ENCODE results near the gene PLEKHM1.

Gene PLEKHM1

GRCh38 chr17:45404870-45405249 is 85.7 kb downstream of the PLEKHM1 start:
- TF ChIP-seq CTCF (conservative IDR thresholded peaks at IDR 0.05; ENCODE audit: control insufficient read depth, insufficient read depth, low read depth, low read length), result no peak
- DNase-seq (ENCODE audit: low read depth), result no peak
- H3K4me3 ChIP-seq (ENCODE audit: control insufficient read depth, low read depth, low read length), result no peak overlapping the region

- no peak for DNase-seq (ENCODE audit: low read depth)
- no peak for TF ChIP-seq CTCF (conservative IDR thresholded peaks at IDR 0.05; ENCODE audit: control insufficient read depth, insufficient read depth, low read depth, low read length)
- H3K4me3 ChIP-seq (ENCODE audit: control insufficient read depth, low read depth, low read length), result no peak overlapping the region
These were observed 86.5 kb downstream of the PLEKHM1 start for GRCh38 chr17:45403906-45404490.

GRCh38 chr17:45402916-45403315 is 87.6 kb downstream of the PLEKHM1 start:
- DNase-seq (ENCODE audit: low read depth), result no peak
- H3K4me3 ChIP-seq (ENCODE audit: control insufficient read depth, low read depth, low read length), result no peak overlapping the region
- TF ChIP-seq CTCF (conservative IDR thresholded peaks at IDR 0.05; ENCODE audit: control insufficient read depth, insufficient read depth, low read depth, low read length), result no peak

GRCh38 chr17:45398800-45399199 is 91.7 kb downstream of the PLEKHM1 start:
- DNase-seq (ENCODE audit: low read depth), result no peak
- no peak for TF ChIP-seq CTCF (conservative IDR thresholded peaks at IDR 0.05; ENCODE audit: control insufficient read depth, insufficient read depth, low read depth, low read length)
- no peak overlapping the region for H3K4me3 ChIP-seq (ENCODE audit: control insufficient read depth, low read depth, low read length)

GRCh38 chr17:45397796-45398195 is 92.7 kb downstream of the PLEKHM1 start:
- no peak overlapping the region for H3K4me3 ChIP-seq (ENCODE audit: control insufficient read depth, low read depth, low read length)
- no peak for DNase-seq (ENCODE audit: low read depth)

GRCh38 chr17:45396496-45397205 is 93.9 kb downstream of the PLEKHM1 start:
- DNase-seq (ENCODE audit: low read depth), result no peak
- TF ChIP-seq CTCF (conservative IDR thresholded peaks at IDR 0.05; ENCODE audit: control insufficient read depth, insufficient read depth, low read depth, low read length), result no peak

More at GRCh38 chr17:45397796-45398195, 92.7 kb downstream of the PLEKHM1 start:
- TF ChIP-seq CTCF (conservative IDR thresholded peaks at IDR 0.05; ENCODE audit: control insufficient read depth, insufficient read depth, low read depth, low read length), result no peak

More at GRCh38 chr17:45396496-45397205, 93.9 kb downstream of the PLEKHM1 start:
- no peak overlapping the region for H3K4me3 ChIP-seq (ENCODE audit: control insufficient read depth, low read depth, low read length)

Data from fibroblast of mammary gland (primary cell).